Gastroesophageal sphincter (tissue), 4 donors: ENCODE measurements around the gene BCL2L13. TPM values are rescaled to one million over a fixed set of nuclear protein-coding genes. Genes with fewer than 3 reads are reported as not detected.
"Not testable (repeated sequence)": the region's sequence is repeated elsewhere in the genome, so short reads cannot be mapped to it uniquely, and the experiment has no call there.

Experiments
- ATAC-seq: fragments of 150-250 bp; one replicate; pipeline ENCODE4 v1.9.1; 2016; ENCODE audit warnings: mild to moderate bottlenecking, moderate library complexity
- H3K27ac ChIP-seq, 4 donors: fragments of 200-600 bp; sonication (generic) in 3 of 4; 1 replicate in 3 of 4; 2 replicates in 1 of 4; pipeline ENCODE4 v1.5.1; 2016 to 2019
- H3K27me3 ChIP-seq: fragments of 200-600 bp; sonication (generic); one replicate; pipeline ENCODE4 v1.5.1; 2019
- H3K36me3 ChIP-seq, 2 donors: fragments of 200-600 bp; sonication (generic); one replicate each; pipeline ENCODE4 v1.5.1; 2019; ENCODE audit warnings: control low read depth in 1 of 2
- H3K4me1 ChIP-seq, 3 donors: fragments of 200-600 bp; sonication (generic); 1 replicate in 2 of 3; 2 replicates in 1 of 3; pipeline ENCODE4 v1.5.1; 2016 to 2019; ENCODE audit warnings: control low read depth in 2 of 3
- H3K4me3 ChIP-seq, 2 donors: fragments of 200-600 bp; sonication (generic); one replicate each; pipeline ENCODE4 v1.5.1; 2019; ENCODE audit warnings: mild to moderate bottlenecking in 1 of 2, moderate library complexity in 1 of 2
- H3K9me3 ChIP-seq, 3 donors: fragments of 200-600 bp; sonication (generic); one replicate each; pipeline ENCODE4 v1.5.1; 2017 to 2019; ENCODE audit warnings: control low read depth in 2 of 3
- CTCF ChIP-seq, 4 experiments: fragments of 200-600 bp in 2 of 4; fragments of 450-650 bp in 2 of 4; sonication (generic) in 1 of 4; IDR thresholded peaks; one replicate each; pipeline ENCODE4 v1.5.1; 2017 to 2019; ENCODE audit warnings: antibody characterized with exemption in 4 of 4, mild to moderate bottlenecking in 2 of 4, moderate library complexity in 2 of 4
- EP300 ChIP-seq: sonication (generic); formaldehyde crosslinking; IDR thresholded peaks from one replicate; pipeline ENCODE4 v1.6.1; 2017; ENCODE audit warnings: antibody characterized with exemption, mild to moderate bottlenecking
- POLR2A ChIP-seq, 2 donors: fragments of 450-650 bp; IDR thresholded peaks; one replicate each; pipeline ENCODE4 v1.6.1; 2017; ENCODE audit warnings: antibody characterized with exemption in 2 of 2, mild to moderate bottlenecking in 2 of 2, moderate library complexity in 1 of 2
- POLR2AphosphoS5 ChIP-seq: sonication (generic); formaldehyde crosslinking; IDR thresholded peaks from one replicate; pipeline ENCODE4 v1.6.1; 2017; ENCODE audit warnings: antibody characterized with exemption
- WGBS, 2 donors: methylation state at CpG; one replicate each; pipeline ENCODE4 v1.1.5; 2018; ENCODE audit warnings: low coverage in 1 of 2; 5-methylcytosine and 5-hydroxymethylcytosine counted together
- total RNA-seq, 4 donors: library from RNA; depleted of rRNA; stranded (reverse); fragments of >200 nt; gene quantifications; one replicate each; pipeline ENCODE4 v1.1.0, GENCODE V29; 2016

Gene BCL2L13
- total RNA-seq, 4 donors from 2014 or later, result 68.5 to 193 (median 131) TPM

- TF ChIP-seq EP300 (no peak), POLR2AphosphoS5 (no peak), POLR2A (IDR thresholded peaks at IDR 0.05) (no peak), CTCF (IDR thresholded peaks at IDR 0.05) (no peak)
- Histone ChIP-seq H3K9me3 (no peaks in the 10 kb centered on the region), H3K36me3 (no peaks in the 10 kb centered on the region), H3K4me3 (no peak overlapping the region), H3K27ac (peak overlapping the region in 1 of 4 donors; percentile 20), H3K27me3 (no peaks in the 10 kb centered on the region), H3K4me1 (peaks cover 0 to 14% (median 0%) of the 10 kb centered on the region in 3 donors)
- WGBS, 2 donors, result 90% methylated on average over 3 of the region's 3 CpGs; no CpG with 5 or more reads in 1 of the 2 donors
- no peak for ATAC-seq
These were observed 4.6 kb upstream of the BCL2L13 start for GRCh38 chr22:17633998-17634323.

GRCh38 chr22:17634696-17635095 lies 3.9 kb upstream of the BCL2L13 start:
- Histone ChIP-seq H3K27ac (no peak overlapping the region), H3K36me3 (no peaks in the 10 kb centered on the region), H3K9me3 (no peaks in the 10 kb centered on the region), H3K4me3 (no peak overlapping the region), H3K27me3 (no peaks in the 10 kb centered on the region), H3K4me1 (peaks cover 0 to 16% (median 4%) of the 10 kb centered on the region in 3 donors)
- WGBS, 2 donors, result 89 to 100% methylated on average over 1 to 3 of the region's 3 CpGs
- TF ChIP-seq EP300 (no peak), CTCF (IDR thresholded peaks at IDR 0.05) (no peak), POLR2A (IDR thresholded peaks at IDR 0.05) (no peak), POLR2AphosphoS5 (no peak)
- ATAC-seq, result no peak

GRCh38 chr22:17636850-17637249 lies 1.7 kb upstream of the BCL2L13 start:
- H3K27ac ChIP-seq, result peak overlapping the region in 2 of 4 donors; percentile 97 to 99

DNA sequence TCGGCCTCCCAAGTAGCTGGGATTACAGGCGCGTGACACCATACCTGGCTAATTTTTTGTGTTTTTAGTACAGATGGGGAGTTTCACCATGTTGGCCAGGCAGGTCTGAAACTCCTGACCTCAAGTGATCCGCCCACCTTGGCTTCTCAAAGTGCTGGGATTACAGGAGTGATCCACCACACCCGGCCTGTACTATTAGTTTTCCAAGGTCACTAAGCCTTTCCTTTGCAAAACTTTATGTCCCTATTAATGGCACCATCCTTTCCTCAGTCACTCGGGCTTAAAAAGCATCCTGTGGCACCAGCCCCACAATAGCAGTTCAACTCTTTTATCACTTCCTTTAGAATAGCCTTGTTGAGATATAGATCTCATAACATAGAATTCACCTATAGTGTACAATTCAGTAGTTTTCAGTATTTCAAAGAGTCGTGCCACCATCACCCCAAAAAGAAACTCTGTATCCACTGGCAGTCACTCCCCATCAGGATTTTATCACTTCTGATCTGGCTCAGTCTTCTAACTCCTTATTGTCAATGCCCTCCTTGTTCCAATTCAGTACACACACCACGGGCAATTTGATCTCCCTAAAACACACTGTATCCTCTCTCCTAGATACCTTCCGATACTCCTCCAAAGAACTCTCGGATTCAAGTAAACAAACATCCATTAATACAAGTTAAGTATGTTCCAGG lies 921 bp upstream of the BCL2L13 start:
- H3K4me1 ChIP-seq, result peaks cover 0 to 32% (median 8%) of the 10 kb centered on the region in 3 donors

More at GRCh38 chr22:17636850-17637249, 1.7 kb upstream of the BCL2L13 start:
- H3K4me1 ChIP-seq, result peaks cover 0 to 32% (median 8%) of the 10 kb centered on the region in 3 donors
- not testable (repeated sequence) for H3K4me3 ChIP-seq, ATAC-seq, H3K27me3 ChIP-seq, H3K9me3 ChIP-seq, H3K36me3 ChIP-seq
- WGBS, 2 donors, result 88 to 100% methylated on average over 2 to 10 of the region's 10 CpGs

GRCh38 chr22:17638182-17638431 lies 450 bp upstream of the BCL2L13 start:
- peaks cover 0 to 32% (median 8%) of the 10 kb centered on the region in 3 donors for H3K4me1 ChIP-seq
- no peaks in the 10 kb centered on the region for H3K36me3 ChIP-seq
- peak overlapping the region; percentile 74 to 88 for H3K4me3 ChIP-seq
- no peak for TF ChIP-seq EP300
- TF ChIP-seq POLR2A (IDR thresholded peaks at IDR 0.05), result no peak
- peak in 1 of 4 experiments; percentile 13 for TF ChIP-seq CTCF (IDR thresholded peaks at IDR 0.05)
- ATAC-seq, result peak; percentile 59
- H3K9me3 ChIP-seq, result no peaks in the 10 kb centered on the region
- 0 to 4% methylated on average over 2 to 10 of the region's 10 CpGs for WGBS, 2 donors
- H3K27ac ChIP-seq, result peak overlapping the region; percentile 95 to 99 (median 98)
- no peaks in the 10 kb centered on the region for H3K27me3 ChIP-seq

More for the DNA sequence above, 921 bp upstream of the BCL2L13 start:
- no peak for TF ChIP-seq POLR2A (IDR thresholded peaks at IDR 0.05)
- no peak for TF ChIP-seq POLR2AphosphoS5
- TF ChIP-seq CTCF (IDR thresholded peaks at IDR 0.05), result no peak
- TF ChIP-seq EP300, result no peak
- 57 to 60% methylated on average over 6 to 9 of the region's 10 CpGs for WGBS, 2 donors
- Histone ChIP-seq H3K36me3 (no peaks in the 10 kb centered on the region), H3K4me3 (peak overlapping the region; percentile 74 to 88), H3K27me3 (no peaks in the 10 kb centered on the region), H3K9me3 (no peaks in the 10 kb centered on the region), H3K27ac (peak overlapping the region; percentile 95 to 99 (median 98))
- ATAC-seq, result no peak
